IPS-18a (cell line): ENCODE measurements around the gene FNDC4.

Source experiments
- H3K27ac ChIP-seq: one replicate; pipeline ENCODE4 v1.5.1; 2013; ENCODE audit warnings: low read length
- H3K27me3 ChIP-seq: one replicate; pipeline ENCODE4 v1.6.1; 2013; ENCODE audit warnings: mild to moderate bottlenecking, low read length; ENCODE audit not compliant: control insufficient read depth, insufficient read depth
- H3K36me3 ChIP-seq: one replicate; pipeline ENCODE4 v1.6.1; 2013; ENCODE audit warnings: low read depth, low read length; ENCODE audit not compliant: control insufficient read depth
- H3K4me1 ChIP-seq: one replicate; pipeline ENCODE4 v1.6.1; 2013; ENCODE audit warnings: low read depth, low read length; ENCODE audit not compliant: control insufficient read depth
- H3K4me3 ChIP-seq: one replicate; pipeline ENCODE4 v1.5.1; 2013; ENCODE audit warnings: low read length
- H3K9ac ChIP-seq: one replicate; pipeline ENCODE4 v1.6.1; 2013; ENCODE audit warnings: mild to moderate bottlenecking, low read length, moderate library complexity
- H3K9me3 ChIP-seq: one replicate; pipeline ENCODE4 v1.6.1; 2013; ENCODE audit warnings: low read depth, low read length; ENCODE audit not compliant: control insufficient read depth

The FNDC4 gene

DNA sequence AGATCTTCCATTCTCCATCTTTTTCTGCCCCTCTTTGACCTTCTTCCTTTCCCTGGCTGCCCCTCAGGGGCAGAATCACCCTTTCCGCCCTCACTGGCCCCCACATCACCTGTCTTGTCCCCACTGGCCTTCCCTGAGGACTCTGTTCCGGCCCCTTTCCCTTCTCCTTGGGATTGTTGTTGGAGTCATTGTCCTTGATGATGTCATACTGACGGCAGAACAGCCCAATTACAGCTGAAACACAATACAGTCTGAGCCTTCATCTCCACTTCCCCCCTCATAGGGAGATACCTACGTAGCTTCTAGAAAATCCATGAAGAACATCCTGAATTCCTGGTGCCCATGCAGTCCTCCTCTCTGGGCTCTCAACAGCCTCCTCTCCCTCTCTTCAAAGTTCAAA, 2.4 kb downstream of the FNDC4 start:
- H3K9ac ChIP-seq = no peak overlapping the region
- H3K4me1 ChIP-seq = peaks cover 10% of the 10 kb centered on the region
- peaks cover 37% of the 10 kb centered on the region for H3K27me3 ChIP-seq
- H3K36me3 ChIP-seq = no peaks in the 10 kb centered on the region
- H3K27ac ChIP-seq = no peak overlapping the region
- H3K9me3 ChIP-seq = no peaks in the 10 kb centered on the region
- H3K4me3 ChIP-seq = no peak overlapping the region

DNA sequence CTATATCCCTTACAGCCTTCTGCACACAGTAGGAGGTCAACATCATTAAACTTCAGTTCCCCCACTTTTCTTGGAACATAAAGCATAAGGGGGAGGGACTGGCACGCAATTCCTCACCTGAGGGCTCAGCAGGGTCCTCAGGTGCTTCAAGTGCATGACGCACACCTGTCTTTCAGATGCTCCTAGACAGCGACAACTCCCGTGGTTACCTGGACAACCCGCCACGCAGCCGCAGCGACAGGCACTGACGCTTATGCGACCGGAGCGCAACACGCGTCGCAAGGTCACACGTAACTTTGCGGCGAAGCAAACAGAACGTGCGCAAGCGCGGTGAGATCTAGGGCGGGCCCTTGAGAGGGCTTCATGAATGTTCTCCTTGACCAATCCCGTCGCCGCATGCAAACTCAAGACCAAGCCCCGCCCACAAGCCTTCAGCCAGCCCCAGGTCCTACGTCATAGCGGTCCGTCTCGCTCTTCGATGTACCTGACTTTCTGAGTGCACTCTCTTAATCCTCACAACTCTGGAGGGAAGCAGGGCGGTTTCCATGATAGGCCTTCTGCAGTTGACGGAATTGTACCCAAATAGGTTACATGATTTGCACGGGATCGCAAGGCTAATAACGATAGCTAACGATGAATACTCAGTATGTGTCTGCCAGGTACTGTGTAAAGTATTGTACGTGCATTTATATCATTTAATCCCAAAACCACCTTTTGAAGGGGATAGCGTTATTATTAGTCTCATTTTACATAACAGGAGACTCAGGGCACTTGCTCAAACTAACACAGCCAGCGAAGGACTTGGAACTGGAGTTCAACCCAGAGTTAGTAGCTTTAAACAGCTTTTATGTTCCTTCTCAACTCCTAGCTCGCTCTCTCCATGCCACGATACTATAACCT, 5.3 kb downstream of the FNDC4 start, which contains the start of gene IFT172:
IFT172 (minus strand) TSS at position 246 of the 900 bp plus-strand sequence; CDS start at position 156, 90 bp downstream.
- H3K36me3 ChIP-seq = no peaks in the 10 kb centered on the region
- no peaks in the 10 kb centered on the region for H3K9me3 ChIP-seq
- H3K4me3 ChIP-seq = peak within 1 kb of the TSS; percentile 90
- H3K4me1 ChIP-seq = peaks cover 10% of the 10 kb centered on the region
- H3K27ac ChIP-seq = peak within 1 kb of the TSS; percentile 73
- peaks cover 16% of the 10 kb centered on the region for H3K27me3 ChIP-seq
- peak within 1 kb of the TSS; percentile 70 for H3K9ac ChIP-seq

DNA sequence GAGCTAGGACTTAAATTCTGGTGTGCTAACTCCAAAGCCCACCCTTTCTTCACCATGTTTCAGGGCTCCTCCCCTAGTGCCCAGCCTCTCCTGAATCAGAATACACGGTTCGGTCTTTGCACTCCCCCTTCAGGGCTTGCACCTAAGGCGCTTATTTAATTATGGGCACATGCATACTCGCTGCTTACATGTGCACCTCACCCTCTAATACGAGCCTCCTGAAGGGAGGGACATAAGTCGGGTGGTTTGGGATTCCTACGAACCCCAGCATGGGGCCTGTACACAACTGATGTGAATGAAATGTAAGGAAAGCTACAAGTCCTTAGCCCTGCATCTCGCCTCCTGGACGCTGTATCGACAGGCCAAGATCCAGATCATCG, 5.9 kb downstream of the FNDC4 start:
- H3K36me3 ChIP-seq = no peaks in the 10 kb centered on the region
- H3K27ac ChIP-seq = peak overlapping the region; percentile 73
- H3K9me3 ChIP-seq = no peaks in the 10 kb centered on the region
- H3K4me1 ChIP-seq = peaks cover 10% of the 10 kb centered on the region
- peaks cover 10% of the 10 kb centered on the region for H3K27me3 ChIP-seq
- H3K4me3 ChIP-seq = peak overlapping the region; percentile 90
- H3K9ac ChIP-seq = peak overlapping the region; percentile 70

DNA sequence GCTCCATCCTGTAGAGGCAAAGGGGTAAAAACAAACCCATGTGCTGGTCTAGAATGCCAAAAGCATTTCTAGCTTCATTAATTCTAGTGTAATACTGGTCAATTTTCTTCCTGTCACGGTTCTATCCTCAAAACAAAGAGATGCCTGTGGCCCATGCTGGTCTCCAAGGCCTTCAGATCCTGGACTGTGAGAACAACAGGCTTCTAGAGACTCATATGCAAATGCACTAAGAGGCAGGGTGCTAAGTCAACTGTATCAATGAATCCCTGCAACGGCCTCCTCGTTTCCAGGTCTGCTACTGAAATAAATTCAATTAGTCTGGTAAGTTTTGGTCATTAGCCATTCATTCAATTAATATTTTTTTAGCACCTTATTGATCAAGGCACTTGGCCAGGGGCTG, 9.5 kb downstream of the FNDC4 start:
- Histone ChIP-seq H3K27ac (no peak overlapping the region), H3K9ac (no peak overlapping the region), H3K4me3 (no peak overlapping the region), H3K4me1 (peaks cover 10% of the 10 kb centered on the region), H3K9me3 (no peaks in the 10 kb centered on the region), H3K36me3 (no peaks in the 10 kb centered on the region), H3K27me3 (no peaks in the 10 kb centered on the region)

DNA sequence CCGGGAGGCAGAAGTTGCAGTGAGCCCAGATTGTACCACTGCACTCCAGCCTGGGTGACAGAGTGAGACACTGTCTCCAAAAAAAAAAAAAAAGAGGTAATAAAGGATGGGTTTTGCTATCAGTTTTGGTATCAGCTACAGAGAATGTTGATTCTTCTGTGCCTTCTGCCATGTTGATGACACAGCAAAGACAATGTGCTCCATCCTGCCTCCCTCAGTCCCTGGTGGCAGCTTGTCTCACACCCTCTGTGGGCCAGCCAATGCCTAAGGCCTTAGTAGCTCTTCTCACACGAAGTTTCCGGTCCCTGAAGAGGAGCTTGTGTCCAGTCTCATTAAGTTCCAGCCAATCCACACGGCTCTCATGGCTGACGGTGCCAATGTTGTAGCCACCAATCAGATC, 23.0 kb downstream of the FNDC4 start:
- H3K9me3 ChIP-seq = no peaks in the 10 kb centered on the region
- no peak overlapping the region for H3K4me3 ChIP-seq
- no peak overlapping the region for H3K27ac ChIP-seq
- no peaks in the 10 kb centered on the region for H3K27me3 ChIP-seq
- H3K4me1 ChIP-seq = no peaks in the 10 kb centered on the region
- H3K36me3 ChIP-seq = peaks cover 8% of the 10 kb centered on the region
- no peak overlapping the region for H3K9ac ChIP-seq

DNA sequence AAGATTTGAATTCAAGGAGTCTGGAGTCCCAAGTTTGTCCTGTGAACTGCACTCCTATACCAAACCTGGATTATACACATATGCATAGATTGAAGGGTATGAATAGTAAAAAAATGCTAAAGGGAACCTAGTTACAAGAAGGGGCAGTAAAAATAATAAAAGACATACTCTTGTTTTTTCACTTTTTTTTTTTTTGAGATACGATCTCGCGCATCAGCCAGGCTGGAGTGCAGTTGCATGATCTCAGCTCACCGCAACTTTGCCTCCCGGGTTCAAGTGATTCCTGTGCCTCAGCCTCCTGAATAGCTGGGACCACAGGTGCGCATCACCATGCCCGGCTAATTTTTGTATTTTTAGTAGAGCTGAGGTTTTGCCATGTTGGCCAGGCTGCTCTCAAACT, 30.6 kb downstream of the FNDC4 start:
- H3K9me3 ChIP-seq = no peaks in the 10 kb centered on the region

DNA sequence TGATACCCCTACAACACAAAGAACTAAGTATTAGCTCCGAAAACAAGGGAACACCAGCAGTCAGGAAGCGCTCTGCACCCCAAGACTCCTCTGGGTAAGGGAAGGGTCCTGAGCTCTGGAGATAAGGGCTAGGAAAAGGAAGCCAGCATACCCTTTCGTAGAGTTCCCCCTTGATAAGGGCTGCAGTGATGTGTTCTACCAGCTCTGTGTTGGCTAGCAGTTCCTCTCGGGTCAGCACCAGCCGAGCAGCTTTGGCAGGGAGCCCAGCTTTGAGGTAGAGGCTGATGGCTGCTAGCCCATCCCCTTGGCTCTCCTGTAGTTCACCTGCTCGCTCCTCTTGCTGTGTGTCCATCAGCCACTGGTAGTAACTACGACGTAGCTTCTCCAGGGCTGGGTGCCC, 33.9 kb downstream of the FNDC4 start:
- Histone ChIP-seq H3K9me3 (no peaks in the 10 kb centered on the region), H3K9ac (no peak overlapping the region), H3K27me3 (no peaks in the 10 kb centered on the region), H3K4me1 (no peaks in the 10 kb centered on the region), H3K27ac (no peak overlapping the region), H3K36me3 (peaks cover 3% of the 10 kb centered on the region), H3K4me3 (no peak overlapping the region)

More for the DNA sequence above, 30.6 kb downstream of the FNDC4 start:
- Histone ChIP-seq H3K27ac (no peak overlapping the region), H3K36me3 (no peaks in the 10 kb centered on the region), H3K4me3 (no peak overlapping the region), H3K27me3 (no peaks in the 10 kb centered on the region), H3K9ac (no peak overlapping the region), H3K4me1 (no peaks in the 10 kb centered on the region)

DNA sequence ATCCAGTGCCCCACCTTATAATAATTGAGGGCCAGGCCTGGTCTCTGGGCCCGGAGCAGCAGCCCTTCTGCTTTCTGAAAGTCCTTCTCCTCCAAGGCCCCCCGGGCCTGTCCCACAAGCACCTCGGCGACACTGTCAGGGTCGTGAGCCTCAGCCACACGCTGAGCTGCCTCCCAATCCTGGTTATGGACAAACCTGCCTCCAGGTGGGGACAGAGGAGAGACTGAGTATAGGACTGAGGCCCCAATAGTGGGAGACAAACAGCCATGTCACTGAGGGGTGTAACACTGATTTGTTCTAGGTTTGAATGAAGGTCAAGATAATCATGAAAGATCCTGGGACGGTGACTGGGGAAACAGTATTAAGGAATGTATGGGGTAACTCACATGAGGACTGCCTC, 41.0 kb downstream of the FNDC4 start:
- Histone ChIP-seq H3K9ac (no peak overlapping the region), H3K27ac (no peak overlapping the region), H3K36me3 (peaks cover 6% of the 10 kb centered on the region), H3K4me1 (no peaks in the 10 kb centered on the region), H3K27me3 (no peaks in the 10 kb centered on the region), H3K9me3 (no peaks in the 10 kb centered on the region), H3K4me3 (no peak overlapping the region)

DNA sequence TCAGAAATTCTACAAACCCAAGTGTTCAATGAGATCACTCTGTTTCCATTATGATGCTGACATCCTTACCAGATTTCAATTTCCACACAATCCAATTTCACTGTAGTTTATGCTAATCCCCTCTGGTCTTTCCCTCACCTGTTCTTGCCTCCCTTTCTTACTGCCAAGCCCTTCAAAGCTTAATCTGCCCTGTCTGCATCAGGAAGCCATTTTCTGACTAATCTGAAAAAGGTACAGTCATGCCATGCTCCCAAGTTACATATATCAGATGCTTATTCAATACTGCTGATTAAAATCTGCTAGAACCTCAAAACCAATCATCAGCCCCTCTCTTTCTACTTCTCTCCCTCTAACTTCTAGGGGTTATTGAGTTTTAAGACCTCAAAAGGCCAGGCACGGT, 43.9 kb downstream of the FNDC4 start:
- Histone ChIP-seq H3K27ac (no peak overlapping the region), H3K36me3 (peaks cover 7% of the 10 kb centered on the region), H3K4me1 (no peaks in the 10 kb centered on the region), H3K4me3 (no peak overlapping the region), H3K9me3 (no peaks in the 10 kb centered on the region), H3K9ac (no peak overlapping the region), H3K27me3 (no peaks in the 10 kb centered on the region)

DNA sequence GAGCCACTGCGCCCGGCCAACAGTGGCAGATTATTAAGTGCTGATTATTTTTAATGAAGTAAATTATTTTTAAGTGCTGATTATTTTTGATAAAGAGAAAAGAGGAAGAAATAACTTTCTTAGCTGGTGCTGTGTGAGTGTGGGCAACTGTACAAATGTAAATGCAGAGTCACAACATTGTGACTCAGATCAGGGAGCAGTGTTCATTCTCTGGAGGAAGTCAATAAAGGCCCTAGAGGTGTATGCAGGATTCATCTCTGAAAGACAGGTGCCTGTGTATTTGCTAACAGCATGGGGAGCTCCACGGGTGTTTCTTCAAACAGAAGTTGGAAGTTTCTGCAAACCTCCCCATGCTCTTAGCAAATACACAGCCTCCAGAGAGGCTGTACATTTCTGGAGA, 46.6 kb downstream of the FNDC4 start:
- Histone ChIP-seq H3K9ac (no peak overlapping the region), H3K4me3 (no peak overlapping the region), H3K27ac (no peak overlapping the region), H3K9me3 (no peaks in the 10 kb centered on the region), H3K36me3 (peaks cover 7% of the 10 kb centered on the region), H3K4me1 (no peaks in the 10 kb centered on the region), H3K27me3 (no peaks in the 10 kb centered on the region)

DNA sequence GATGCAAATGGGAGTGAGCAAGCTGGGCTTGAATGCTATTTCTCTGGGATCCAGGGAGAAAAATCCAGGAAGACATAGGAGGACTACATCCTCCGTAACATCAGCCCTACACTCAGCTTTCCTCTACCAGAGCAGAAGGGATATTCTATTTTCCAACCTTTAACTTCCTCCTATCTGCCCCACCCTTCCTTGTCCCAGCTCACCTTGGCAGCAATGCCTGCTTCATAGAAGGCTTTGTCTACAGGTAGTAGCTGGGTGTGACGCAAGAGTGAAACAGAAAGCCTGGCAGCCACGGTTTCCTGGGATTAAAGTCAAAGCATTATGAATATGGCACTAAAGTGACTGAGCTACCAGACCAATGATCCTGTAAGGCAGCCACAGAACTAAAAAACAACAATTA, 48.9 kb downstream of the FNDC4 start:
- no peak overlapping the region for H3K4me3 ChIP-seq
- H3K27ac ChIP-seq = no peak overlapping the region
- H3K27me3 ChIP-seq = no peaks in the 10 kb centered on the region
- no peaks in the 10 kb centered on the region for H3K9me3 ChIP-seq
- H3K4me1 ChIP-seq = peaks cover 3% of the 10 kb centered on the region
- H3K36me3 ChIP-seq = peaks cover 8% of the 10 kb centered on the region
- no peak overlapping the region for H3K9ac ChIP-seq

DNA sequence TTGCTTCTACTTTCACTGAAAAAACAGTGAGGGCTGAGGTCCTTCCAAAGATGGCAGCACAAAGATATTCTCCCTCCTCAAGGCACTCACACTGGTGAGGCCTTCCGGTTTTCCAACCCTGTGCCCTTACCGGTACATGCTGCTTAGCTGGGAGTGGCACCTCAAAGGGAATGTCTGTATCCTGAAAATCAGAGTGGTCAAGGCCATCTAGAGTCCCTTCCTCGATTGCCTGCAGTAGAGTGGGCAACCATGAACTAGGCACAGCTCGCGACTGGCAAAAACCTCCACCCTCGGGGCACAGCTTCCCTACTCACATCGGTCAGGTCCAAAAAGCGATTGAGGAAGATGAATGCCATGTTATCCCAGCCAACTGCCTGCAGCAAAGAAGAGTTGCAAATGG, 49.4 kb downstream of the FNDC4 start:
- peaks cover 3% of the 10 kb centered on the region for H3K4me1 ChIP-seq
- peaks cover 13% of the 10 kb centered on the region for H3K36me3 ChIP-seq
- no peaks in the 10 kb centered on the region for H3K9me3 ChIP-seq
- H3K9ac ChIP-seq = no peak overlapping the region
- H3K4me3 ChIP-seq = no peak overlapping the region
- H3K27me3 ChIP-seq = no peaks in the 10 kb centered on the region
- H3K27ac ChIP-seq = no peak overlapping the region
